HG02981 (cell line): ENCODE results near the gene COL26A1.

Experiments used
- ATAC-seq: cut with Tn5 transposase; IDR thresholded peaks from one replicate; pipeline ENCODE4 v1.9.1; 2021; ENCODE audit warnings: mild to moderate bottlenecking, moderate library complexity; ENCODE audit not compliant: unreplicated experiment

COL26A1 gene

DNA sequence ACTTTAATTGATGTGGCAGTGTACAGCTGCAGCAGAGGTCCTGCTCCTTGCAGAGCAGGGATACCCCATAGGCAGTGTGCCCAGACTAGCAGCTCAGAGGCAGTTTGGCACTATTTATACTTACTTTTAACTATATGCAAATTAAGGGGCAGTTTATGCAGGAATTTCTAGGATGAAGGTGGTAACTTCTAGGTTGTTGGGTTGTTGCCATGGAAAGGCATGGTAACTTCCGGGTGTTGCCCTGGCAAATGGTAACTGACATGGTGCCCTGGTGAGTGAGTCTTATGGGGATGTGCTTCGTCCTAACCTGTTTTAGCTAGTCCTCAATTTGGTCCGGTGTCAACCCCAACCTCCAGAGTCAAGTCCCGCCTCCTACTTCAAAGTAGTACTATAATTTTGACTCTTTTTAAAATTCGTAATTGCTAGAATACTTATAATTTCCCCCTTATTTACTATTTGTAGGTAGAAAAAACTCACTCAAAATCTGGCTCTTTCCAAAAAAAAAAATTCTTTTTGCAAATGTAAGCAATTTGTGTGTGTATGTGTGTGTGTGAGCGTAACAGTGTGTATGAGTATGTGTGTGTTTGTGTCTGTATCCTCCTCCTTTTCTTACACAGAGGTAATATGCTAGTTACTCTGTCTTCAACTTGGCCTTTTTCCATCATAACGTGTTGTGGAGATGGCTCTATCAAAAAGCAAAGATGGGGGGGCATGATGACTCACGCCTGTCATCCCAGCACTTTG is 5.9 kb downstream of the COL26A1 start:
- ATAC-seq, result no peak

DNA sequence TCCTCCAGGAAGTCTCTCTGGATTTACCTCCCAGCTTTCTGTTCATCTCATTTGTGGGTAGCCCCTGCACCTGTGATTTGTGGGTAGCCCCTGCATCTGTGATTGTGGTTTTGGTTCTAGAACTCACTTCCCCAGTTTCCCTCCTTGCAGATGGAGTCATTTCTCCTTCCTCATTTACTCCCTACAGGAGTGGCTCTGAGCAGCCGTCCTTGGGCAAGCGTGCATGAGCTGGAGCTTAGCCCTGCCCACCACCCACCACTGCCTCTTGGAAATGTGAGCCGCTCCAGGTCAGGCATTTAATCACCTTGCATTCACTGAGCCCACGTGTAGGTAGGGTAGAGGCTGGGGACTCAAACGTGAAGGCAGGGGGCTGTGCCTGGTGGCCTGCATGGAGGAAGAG is 8.2 kb downstream of the COL26A1 start:
- ATAC-seq, result no peak

DNA sequence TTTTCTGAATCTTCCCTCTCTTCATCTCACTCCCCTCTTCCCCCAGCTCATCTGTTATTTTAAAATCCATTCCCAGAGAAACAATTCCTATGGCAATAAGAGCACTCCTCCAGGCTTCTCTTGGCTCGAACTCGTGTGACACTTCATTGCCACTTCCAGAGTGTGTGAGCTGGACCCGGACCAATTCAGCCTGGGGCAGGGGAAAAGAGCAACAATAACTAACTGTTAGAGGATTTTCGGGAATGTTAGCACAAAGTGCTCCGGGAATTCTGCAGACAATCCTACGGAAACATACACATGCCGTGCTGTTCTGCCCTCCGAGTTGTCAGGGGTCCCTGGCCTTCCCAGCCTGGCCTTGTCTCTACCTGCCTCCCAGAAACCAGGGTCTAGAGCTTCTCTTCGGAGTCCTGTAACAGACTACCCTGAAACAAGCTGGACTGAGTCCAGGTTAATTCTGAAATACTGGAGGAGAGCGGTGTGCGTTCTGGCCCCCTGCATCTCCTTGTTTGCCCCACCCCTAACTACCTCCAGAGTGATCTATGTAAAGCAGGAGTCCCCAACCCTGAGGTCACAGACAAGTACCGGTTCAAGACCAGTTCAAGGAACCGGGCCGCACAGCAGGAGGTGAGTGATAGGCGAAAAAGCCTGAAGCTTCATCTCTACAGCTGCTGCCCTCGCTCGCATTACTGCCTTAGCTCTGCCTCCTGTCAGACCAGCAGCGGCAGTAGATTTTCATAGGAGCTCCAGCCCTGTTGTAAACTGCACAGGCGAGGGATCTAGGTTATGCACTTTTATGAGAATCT is 11.3 kb downstream of the COL26A1 start:
- ATAC-seq, result no peak

DNA sequence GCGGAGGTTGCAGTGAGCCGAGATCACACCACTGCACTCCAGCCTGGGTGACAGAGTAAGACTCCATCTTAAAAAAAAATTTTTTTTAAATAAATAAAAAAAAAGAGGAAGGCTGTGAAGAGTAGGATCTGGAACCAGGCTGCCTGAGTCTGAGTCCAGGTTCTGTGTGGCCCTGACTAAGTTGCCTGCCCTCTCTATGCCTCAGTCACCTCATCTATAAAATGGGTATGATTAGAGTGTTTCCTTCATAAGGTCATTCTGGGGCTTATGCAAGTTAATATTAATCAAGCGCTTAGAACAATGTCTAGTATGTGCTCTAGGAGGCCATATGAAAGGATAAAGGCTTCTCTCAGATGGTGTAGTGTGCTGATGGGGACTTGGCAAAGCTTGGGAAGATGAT is 12.3 kb downstream of the COL26A1 start:
- no peak for ATAC-seq

DNA sequence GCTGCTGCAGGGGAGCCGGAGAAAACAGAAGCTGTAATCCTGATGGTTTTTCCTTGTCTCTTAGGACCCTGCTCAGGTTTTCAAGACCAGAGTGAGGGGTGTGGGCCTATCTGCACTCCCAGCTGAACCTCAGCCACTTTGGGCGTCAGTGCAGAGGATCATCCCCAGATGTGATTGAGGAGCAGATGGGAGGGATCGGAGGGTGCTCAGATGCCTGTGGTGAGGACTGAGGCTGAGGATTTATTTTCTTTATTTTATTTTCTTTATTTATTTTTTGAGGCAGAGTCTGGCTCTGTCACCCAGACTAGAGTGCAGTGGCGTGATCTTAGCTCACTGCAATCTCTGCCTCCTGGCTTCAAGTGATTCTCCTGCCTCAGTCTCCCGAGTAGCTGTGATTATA is 13.9 kb downstream of the COL26A1 start:
- no peak for ATAC-seq

DNA sequence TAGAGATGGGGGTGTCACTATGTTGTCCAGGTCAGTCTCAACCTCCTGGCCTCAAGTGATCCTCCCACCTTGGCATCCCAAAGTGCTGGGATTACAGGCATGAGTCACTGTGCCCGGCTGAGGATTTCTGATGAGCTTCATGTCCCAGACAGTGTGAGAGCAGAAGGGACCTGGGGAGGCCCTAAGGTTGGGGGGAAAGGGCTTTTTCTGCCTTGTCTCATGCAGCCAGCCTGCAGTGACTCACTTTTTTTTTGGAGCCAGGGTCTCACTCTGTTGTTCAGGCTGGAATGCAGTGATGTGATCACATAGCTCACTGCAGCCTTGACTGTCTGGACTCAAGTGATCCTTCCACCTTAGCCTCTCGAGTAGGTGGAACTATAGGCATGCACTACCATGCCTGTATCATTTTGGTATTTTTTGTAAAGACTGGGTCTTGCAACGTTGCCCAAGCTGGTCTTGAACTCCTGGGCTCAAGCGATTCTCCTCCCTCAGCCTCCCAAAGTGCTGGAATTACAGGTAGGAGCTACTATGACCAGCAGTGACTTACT is 14.6 kb downstream of the COL26A1 start:
- ATAC-seq, result no peak

DNA sequence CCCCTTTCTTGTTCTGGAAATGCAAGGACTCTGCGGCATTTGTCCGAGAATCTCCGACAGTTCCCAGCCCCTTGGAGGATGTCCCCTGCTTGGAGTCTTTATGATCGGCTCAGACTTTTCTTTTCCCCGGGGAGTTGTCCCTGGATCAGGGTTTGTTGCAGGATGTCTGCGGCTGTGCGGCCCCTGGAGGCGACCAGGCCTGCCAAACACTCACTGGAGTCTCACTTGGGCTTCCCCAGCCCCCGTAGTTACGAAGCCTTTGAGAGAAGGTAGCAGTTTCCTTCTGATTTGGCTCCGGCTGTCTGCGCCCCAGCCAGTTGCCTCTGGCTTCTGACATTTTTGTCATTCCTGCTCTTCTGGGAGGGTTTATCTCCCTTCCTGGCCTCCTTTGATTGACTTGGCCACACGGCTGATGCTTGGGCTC is 16.1 kb downstream of the COL26A1 start:
- ATAC-seq, result no peak

DNA sequence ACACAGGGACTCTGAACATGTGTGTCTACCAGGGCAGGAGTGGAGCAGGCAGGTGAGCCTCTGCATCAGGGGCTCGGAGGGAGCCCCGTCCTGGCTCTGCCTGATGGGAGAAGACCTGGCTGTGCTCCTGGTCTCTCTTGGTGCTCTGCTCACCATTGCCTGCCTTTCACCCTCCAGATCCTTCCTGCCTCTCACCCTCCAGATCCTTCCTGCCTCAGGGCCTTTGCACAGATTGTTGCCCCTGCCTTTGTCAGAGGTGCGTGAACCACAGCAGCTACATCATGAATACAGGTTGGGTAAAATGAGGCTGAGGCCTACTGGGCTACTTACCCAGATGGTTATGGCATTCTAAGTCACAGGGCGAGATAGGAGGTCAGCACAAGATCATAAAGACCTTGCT is 16.6 kb downstream of the COL26A1 start:
- no peak for ATAC-seq

DNA sequence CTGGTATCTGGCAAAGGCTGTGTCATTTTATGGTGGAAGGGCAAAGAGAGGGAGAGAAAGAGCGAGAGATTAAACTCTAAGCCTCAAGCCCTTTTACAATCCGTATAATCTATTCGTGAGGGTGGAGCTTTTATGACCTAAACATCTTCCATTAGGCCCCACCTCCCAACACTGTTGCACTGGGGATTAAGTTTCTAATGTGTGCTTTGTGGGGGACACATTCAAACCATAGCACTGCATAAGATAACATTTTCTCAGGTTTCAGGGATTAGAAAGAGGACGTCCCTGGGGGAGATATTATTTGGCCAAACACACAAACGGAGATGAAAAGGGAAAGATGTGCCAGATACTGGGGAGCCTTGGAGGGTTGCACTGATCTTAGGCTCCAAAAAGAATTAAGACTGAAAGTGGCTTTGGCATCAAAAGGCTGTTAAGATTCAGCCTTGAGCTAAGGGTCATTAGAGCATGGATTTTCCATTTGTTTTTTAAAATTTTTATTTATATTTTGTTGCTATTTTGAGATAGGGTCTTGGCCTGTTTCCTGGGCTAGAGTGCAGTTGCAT is 19.0 kb downstream of the COL26A1 start:
- no peak for ATAC-seq

DNA sequence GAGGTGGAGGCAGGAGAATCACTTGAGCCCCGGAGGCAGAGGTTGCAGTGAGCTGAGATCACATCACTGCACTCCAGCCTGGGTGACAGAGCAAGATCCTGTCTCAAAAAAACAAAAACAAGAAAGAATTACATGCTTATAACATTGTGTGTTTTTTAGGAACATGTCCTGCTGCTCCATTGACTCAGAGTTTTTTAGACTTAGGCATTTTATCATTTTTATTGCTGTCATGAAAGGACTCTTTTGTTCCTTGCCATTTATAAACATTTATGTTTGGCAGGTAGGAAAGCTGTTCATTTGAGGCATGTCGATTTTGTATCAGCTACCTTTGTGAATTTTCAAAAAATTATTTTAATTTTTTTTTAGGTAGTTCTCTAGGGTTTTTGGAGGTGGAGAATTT is 20.3 kb downstream of the COL26A1 start:
- no peak for ATAC-seq

DNA sequence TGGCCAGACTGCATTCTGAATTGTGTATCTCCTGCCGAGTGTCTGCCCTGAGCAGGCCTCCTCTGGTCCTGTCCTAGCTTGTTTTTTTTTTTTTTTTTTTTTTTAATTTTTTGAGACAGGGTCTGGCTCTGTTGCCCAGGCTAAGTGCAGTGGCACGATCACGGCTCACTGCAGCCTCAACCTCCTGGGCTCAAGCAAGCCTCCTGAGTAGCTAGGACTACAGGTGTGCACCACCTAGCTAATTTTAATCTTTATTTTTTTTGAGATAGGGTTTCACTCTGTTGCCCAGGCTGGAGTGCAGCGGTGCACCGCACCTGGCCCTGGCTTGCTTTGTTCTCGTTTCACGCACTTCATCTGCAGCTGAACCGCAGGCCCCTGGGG is 23.5 kb downstream of the COL26A1 start:
- ATAC-seq, result no peak

DNA sequence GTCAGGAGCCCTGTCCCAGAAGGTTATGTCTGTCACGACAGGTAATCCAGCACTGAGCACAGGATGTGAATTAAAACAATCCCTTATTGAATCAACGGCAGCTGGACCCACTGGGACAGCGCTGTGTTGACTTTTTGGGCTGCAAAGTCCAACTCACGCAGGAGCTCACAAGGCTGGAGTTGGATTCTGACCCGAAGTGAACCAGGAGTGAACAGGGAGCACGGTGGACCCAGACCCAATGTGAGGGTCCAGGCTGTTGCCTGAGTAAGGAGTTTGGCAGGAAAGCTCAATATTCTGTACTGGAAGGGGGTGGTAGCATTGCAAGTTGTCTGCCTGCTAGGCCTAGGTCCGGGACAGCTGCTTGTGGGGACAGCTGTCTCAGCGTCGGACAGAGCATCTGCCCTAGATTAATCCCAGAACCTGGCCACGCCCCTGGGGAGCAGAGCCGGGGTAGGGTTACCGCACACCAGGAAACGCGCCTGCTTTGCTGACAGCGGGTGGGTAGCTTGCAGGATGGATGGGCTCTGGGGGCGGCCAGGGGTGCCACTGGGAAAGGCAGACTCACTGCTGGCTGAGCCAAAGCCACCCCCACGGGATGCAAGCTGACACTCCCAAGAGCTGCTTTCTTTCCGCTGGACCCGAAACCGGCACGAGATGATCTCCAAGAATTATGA is 24.0 kb downstream of the COL26A1 start:
- ATAC-seq, result no peak

DNA sequence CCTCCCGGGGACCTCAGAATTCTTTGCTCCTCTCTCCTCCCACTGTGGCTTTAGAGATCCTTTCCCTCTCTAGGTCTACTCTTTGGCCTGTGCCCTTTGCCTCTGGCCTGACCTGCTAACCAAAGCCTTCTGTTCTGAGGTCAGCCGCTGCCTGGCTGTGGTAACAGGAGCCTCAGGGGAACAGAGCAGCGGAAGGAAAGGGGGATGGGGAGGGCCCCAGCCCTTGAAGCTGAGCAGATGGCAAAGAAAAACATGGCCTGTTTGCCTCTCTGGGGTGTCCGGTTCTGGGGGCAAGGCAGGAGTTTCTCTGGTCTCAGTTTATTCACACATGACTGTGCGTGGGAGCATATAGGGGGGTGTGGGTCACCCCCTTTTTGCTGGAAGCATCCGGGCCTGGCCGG is 28.2 kb downstream of the COL26A1 start:
- peak; percentile 97 for ATAC-seq

DNA sequence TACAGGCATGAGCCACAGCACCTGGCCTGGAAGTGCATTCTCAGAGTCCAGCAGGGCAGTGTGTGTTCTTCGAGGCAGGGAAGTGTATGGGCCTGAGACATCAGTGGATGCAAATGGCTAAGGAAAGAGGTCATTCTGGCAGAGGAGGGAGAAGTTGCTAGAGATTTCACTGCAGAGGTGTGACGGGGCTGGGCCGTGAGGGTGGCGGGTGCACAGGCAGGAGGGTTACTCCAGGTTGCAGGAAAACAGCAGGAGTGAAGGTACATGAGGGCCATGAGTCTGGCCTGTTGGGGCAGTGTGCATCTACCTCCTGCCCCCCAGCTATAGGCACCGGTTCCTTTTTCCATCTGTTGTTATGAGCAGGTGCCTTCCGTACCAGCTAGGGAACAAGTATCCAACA is 29.3 kb downstream of the COL26A1 start:
- ATAC-seq, result no peak

DNA sequence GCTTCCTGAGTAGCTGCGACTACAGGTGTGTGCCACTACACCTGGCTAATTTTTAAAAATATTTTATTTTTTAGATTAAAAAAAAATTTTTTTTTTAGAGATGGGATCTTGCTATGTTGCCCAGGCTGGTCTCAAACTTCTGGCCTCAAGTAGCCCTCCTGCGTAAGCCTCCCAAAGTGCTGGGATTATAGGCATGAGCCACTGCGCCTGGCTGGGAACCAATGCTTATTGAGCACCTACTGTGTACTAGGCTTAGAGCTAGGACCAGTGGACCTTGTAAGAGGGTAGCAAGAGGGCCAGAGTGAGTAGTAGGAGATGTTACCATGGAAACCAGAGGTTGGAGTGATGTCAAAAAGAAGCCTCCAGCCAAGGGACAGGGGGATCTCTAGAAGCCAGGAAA is 31.2 kb downstream of the COL26A1 start:
- no peak for ATAC-seq

DNA sequence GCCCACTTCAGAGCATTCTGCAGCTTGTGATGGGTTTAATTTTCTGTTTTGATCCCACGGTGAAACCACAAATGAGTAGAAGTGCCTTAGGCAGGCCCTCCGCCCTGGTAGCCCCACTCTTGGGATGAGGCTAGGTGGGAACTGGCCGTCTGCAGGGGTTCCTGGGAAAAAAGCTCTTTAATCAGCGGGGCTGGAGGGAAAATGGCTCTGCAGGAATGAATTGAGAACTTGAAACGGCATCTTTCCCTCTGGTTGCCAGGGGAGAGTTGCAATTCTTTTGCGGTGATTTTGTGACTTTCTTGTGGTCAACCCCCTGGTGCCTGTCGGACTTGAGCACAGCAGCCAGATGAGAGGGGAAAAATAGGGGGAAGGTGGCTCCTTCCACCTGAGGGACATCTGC is 32.7 kb downstream of the COL26A1 start:
- no peak for ATAC-seq

DNA sequence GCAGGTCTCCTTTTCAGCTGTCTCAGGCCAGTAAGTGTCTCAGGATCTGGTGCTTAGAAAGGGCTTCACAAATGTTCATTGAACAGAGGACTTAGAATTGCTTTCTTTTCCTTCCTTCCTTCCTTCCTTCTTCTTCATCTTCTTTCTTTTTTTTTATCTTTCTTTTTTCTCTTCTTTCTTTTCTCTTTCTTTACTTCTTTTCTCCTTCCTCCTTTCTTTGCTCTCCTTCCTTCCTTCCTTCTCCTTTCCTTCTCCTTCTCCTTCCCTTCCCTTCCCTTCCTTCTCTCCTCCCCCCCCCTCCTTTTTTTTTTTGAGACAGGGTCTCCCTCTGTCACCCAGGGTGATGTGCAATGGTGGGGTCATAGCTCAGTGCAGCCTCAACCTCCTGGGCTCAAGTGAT is 34.6 kb downstream of the COL26A1 start:
- no peak for ATAC-seq

DNA sequence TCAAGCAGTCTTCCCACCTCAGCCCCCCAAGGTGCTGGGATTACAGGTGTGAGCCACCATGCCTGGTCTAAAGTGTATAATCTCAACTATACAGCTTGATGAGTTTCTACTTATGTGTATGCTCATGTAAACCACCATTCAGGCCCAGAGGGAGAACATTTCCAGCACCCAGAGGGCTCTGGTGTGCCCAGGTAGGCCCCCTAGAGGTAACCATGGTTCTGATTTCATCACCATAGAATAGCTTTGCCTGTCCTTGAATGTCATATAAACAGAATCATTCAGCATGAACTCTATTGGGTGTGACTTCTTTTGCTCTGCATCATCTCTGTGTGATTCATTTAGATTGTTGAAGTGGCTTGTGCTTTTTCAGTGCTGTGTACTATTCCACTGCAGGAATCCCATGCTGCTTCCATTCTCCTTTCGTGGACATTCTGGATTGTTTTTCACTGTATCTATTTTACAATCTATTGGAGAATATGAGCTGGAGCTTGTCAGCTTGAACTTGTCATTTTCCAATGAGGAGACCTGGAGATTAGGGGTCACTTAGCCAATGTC is 35.2 kb downstream of the COL26A1 start:
- ATAC-seq, result no peak

DNA sequence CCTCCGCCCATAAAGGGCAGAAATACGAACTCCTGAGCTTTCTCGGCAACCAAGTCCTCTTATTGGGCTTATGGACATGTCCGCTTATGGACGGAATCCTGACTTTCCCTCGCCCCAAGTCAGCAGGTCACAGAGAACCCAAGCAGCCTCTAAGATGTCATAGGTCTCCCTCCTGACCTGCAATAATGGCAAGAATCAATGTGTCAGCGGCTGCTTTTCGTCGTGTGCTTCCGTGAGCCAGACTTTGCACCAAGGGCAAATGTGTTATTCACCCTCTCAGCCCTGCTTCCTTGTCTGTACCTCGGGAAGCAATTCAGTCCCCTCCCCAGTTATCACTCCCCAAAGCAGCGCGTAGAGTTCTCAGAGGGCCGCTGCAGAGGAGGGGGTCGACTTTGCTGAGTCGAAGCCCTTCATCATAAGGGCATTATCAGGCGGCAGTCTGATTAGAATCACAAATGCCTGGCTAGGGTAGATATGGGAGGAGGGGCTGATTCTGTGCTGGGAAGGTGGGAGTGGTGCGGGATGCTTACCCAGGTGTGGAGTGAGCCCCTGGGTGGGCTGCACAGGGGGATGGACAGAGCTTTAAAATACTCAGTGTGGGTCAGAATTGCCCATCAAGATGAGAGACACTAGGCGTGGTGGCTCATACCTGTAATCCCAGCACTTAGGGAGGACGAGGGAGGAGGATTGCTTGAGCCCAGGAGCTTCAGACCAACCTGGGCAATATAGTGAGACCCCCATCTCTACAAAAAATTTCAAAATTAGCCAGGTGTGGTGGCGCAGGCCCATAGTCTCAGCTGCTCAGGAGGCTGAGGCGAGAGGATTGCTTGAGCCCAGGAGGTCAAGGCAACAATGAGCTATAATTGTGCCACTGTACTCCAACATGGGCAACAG is 36.0 kb downstream of the COL26A1 start:
- no peak for ATAC-seq

DNA sequence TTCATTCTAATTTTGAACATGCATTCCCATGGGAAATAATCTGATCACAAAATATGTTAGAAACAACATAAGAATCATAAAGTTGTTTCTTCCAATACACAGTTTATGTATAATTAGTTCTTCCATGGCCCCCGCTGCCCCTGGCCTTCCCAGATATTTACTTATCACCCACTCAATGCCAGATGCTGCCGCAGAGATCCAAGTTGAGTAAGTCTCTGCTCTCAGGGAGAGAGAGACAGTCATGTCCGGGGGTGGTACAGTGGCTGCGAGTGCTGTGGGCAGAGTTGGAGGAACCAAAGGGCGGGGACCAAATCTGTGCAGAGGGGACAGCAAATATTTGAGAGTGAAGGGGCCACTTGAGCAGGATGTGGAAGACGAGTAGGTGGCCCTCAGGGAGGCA is 37.1 kb downstream of the COL26A1 start:
- no peak for ATAC-seq
